ENCODE data around the gene CSNK1D.

CSNK1D gene

DNA sequence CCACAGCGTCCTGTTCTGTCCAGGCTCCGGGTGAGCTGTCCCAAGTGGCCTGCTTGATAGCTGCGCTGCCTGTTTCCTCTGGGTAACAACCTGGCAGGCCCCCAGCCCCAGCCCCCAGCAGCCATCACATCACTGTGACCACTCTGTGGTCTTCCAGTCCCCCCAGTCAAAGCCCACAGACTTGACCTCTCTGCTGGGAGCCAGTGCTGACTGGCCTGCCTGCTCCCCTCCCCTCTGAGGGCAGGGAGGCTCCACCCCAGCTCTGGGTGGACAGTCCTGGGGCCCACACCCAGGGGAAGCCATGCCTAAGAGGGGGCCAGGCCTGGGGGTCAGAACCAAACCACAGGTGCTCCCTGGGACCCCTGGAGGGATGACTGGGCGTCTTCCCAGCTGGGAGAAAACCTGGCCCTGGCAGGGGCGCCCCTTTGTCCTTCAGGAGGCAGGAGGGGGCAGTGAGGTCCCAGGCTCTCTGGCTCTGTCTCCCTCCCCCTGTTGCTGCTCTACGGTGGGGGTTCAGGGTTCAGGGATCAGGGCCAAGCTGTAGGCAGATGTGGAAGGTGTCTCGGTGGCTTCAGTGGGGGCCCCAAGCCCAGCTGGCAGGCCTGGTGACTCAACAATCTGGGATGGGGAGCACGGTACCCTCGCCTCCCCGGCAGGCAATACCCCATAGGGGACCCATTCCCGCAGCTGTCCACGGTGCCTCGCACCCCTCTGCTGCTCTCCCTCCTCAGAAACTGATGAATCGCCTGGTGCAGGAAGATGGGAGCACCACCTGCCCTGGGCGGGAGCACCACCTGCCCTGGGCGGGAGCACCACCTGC, 46.5 kb downstream of the CSNK1D start:
- no peak for DNase-seq

DNA sequence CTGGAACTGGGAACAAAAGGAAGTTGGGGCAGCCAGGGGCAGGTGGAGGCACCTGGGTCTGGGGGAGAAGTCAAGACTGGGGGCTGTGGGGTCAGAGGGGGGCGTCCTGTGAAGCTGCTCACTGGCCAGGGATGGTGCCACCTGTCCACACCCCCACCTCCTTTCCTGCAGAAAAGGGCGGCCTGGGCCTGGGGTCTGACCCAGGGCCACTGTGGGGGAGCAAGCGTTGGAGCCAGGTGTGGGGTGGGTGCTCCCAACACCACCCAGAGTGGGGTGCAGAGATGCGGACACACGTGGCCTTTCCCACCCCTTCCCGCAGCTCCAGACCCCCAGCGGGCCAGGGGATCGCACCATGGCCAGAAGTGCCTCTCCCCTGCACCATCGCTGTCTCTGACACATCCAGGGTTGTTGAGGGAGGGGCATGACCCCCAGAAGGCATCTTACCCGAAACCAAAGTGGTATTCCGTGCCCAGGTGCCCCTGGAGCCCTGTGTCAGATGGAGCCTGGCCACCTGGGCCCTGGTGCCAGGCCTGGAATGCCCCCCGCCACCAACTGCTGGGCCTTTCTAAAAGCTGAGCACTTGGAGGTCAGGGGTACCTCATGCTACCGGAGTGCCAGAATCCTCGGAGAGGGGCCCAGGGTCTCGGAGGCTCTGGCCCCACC, 47.2 kb downstream of the CSNK1D start:
- no peak for DNase-seq

DNA sequence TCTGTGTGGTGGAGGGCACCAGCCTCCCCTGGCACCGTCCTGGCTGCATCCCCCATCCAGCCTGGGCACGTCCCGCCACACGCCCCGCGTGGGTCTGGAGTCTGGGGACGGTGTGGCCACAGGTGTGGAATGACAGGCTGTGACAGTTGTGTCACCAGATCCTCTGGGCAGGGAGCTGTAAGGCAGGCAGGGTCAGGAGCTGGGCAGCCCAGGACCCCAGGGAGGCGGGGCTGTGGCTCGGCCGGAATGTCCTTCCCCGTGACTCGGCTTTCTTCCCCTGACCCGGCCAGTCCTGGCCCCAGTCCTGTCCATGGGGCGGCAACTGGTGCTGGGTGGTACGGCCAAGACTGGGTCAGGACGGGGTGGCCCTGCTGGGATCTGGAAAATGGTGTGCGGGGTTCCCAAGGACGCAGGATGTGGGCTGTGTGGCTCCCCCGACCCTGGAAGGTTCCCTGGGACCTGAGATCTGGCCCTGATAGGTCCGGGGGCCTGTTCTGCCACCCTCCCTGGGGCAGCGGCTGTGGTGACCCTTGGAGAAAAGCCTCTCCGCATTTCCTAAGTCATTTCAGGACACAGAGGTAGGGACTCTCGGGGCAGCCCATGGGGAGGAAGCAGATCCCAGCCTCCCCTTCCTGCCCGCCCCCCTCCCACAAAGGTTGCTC, 48.0 kb downstream of the CSNK1D start:
- DNase-seq = no peak

GRCh38 chr17:82224666-82225065, 48.8 kb downstream of the CSNK1D start:
- no peak for DNase-seq

GRCh38 chr17:82223517-82223916, 50.0 kb downstream of the CSNK1D start:
- DNase-seq = no peak

DNA sequence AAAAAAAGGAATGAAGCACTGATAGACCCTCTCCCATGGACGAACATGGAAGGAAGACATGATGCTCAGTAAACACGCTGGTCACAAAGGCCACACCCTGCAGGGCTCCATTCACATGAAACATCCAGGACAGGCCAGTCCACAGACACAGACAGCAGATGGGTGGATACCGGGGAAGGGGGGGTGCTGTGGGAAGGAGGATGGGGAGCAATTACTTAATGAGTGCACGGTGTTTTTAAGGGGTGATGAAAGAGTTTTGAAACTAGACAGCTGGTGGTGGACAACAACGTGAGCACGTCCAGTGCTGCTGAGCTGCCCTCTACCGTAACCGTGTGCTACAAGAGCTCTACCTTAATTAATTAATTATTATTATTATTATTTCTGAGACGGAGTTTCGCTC, 50.7 kb downstream of the CSNK1D start:
- DNase-seq = no peak

DNA sequence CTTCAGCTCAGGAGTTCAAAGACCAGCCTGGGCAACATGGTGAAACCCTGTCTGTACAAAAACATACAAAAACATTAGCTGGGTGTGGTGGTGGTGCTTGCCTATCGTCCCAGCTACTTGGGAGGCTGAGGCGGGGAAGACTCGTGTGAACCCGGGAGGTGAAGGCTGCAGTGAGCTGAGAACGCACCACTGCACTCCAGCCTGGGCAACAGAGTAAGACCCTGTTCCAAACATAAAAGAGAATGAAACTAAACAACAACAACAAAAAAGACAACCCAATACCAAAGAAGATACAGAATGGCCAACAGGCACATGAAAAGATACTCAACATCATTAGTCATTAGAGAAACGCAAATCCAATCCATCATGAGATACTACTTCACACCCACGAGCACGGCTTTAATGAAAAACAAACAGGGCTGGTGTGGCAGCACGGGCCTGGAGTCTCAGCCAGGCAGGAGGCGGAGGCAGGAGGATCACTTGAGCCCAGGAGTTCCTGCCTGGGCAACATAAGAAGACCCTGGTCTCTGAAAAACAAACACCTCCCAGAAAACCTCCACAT, 52.1 kb downstream of the CSNK1D start:
- DNase-seq = no peak

GRCh38 chr17:82219753-82220709, 53.5 kb downstream of the CSNK1D start:
- DNase-seq = no peak

- DNase-seq = no peak
These were observed 54.4 kb downstream of the CSNK1D start for GRCh38 chr17:82219083-82219482.

GRCh38 chr17:82218349-82219075, 55.0 kb downstream of the CSNK1D start:
- no peak for DNase-seq

DNA sequence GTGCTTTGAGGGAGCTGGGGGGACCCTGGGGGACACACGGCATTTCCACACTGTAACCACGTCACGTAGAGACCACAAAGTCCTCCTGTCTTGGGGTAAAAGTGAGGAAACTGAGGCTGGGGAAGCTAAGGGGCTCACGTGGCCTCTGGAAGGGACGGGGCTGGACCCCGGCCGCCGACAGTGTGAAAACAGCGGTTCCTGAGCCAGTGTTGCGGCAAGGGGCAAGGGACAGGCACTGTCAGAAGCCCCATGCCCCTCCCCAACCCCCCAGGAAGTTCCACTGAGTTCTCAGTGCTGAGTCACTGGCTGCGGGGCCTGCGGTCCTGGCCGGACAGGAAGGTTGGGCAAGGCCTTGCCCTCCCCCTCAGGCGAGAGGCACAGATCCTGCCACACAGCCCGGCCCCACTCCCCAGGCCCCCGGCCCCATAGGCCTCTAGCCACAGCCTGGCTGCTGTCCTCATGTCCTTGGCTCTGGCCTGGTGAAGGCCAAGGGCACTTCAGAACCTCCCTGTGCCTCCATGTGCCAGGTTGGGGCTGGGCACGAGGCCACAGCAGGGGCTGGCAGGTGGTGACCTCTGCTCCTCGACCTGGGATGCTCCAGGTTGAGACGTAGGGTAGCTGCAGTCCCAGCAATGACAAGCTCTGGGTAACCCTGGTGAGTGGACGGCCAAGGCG, 55.8 kb downstream of the CSNK1D start:
- DNase-seq = no peak

- DNase-seq = no peak
These were observed 56.4 kb downstream of the CSNK1D start for GRCh38 chr17:82217120-82217529.

- no peak for DNase-seq
These were observed 57.0 kb downstream of the CSNK1D start for GRCh38 chr17:82216301-82217119.

DNA sequence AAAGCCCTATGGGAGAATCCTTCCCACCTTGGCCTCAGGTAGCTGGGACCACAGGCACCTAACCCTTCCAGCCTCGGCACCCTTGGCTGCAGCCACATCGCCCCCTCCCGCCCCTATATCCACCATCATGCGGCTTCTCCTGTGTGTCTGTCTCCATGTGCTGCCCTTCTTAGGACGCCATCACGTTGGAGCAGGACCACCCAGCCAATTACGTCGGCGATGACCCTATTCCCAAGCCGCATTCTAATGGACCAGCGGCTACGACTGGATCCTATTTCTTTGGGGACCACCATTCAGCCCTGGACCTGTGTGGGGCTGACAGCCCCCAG, 57.6 kb downstream of the CSNK1D start:
- DNase-seq = no peak

DNA sequence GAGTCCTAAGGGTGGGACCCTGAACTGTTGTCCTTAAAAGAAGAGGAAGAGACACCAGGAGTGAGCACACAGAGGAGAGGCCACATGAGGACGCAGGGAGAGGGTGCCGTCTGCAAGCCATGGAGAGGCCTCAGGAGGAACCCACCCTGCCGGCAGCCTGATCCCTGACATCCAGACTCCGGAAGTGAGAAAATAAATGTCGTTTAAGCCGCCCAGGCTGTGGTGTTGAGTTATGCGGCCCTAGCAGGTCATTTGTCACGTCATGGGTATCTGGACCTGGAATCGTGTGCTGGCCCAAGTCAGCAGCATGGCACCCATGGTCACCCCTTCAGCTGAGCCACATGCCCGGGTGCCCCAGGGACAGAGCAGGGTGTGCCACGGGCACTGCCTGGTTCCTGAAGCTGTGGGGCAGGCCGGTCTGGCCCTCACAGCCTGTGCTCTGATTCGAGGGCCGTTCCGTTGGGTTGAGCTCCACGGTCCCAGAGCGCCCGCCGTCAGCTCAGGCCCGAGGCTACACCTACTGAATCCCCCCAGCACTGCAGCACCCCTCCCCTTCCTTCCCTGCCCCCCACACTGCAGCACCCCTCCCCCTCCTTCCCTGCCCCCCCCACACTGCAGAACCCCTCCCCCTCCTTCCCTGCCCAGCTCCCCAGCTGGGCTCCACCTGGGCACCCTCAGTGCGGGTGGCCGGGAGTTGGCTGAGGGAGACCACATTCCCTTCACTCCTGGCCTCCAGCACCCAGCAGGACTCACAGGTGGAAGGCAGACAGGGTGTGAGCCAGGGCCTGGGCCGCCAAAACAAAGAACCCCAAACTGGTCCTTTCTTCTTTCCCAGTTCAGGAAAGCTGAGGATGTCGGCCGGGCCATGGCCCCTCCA, 58.2 kb downstream of the CSNK1D start:
- no peak for DNase-seq

DNA sequence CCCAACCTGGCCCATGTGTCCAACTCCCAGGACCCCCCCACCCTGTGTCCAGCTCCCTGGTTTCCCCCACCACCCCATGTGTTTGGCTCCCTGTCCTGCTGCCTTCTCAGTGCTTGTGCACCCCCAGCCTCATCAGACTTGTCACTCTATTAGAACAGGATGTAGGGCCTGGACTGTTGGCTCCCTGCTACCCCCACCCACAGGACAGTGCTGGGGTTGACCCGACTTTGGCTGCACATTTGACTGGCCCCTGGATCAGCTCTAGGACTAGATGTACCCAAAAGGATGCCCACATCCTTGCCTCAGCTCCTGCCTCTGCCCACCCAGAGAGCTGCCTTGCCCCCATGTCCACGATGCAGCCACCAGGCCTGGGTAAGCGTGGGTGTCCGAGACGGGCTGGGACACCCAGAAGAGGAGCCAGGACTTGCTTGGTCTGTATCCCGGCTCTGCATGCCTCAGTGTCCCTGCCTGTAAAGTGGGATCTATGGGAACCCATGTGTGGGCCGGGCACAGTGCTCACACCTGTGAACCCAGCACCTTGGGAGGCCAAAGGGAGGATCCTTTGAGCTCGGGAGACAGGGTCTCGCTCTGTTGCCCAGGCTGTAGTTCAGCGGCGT, 59.4 kb downstream of the CSNK1D start:
- DNase-seq = no peak

DNA sequence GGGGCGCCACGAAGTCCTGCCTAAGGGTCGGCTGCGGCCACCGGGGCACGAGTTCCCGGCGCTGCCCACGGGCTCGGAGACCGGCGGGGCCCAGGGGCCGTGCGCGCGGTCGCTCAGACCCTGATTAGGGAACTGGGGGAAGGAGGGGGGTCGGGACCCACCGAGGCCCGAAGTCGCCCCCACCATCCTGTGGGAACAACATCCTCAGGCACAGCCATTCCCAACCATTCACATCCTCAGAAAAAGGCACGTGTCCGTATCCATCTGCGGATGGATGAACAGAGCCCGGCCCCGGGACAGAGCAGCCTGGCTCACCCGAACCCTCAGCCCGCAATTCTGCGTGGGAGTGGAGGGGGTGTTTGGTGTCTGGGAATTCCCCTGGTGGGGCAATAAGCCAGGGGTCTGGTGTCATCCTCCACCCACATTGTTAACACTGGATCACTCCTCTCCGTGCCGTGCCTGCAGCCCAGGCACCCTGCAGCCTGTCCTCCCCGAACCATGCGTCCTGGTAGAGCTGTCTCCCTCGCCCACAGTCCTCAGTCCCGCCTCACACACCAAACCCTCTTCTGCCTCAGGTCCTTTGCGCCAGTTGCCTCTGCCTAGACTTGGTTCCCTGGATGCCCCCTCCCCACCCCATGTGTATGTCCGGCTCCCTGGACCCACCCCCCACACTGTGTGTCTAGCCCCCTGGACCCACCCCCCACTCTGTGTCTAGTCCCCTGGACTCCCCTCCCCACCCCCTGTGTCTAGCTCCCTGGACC, 60.1 kb downstream of the CSNK1D start:
- peak in 1 of 2 donors; percentile 48 for DNase-seq
